Measurements from ENCODE around the gene USP5.

DNA sequence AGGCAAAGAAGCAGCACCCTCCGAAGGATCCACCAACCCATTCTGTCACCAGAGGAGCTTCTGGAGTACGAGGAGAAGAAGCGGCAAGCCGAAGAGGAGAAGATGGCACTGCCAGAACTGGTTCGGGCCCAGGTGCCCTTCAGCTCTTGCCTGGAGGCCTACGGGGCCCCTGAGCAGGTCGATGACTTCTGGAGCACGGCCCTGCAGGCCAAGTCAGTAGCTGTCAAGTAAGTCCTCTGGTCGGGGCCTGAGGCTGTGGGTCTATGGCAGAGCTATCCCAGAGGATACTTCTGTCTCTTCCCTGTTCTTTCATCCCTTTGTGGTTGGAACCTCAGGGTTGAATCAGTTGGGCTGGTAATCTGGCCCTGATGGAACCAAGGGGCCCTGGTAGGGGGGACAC is 9.4 kb downstream of the USP5 start:
- TF ChIP-seq CTCF (IDR thresholded peaks at IDR 0.05) (no peak), POLR2A (IDR thresholded peaks at IDR 0.05) (no peak)
